Upper lobe of right lung (tissue), 1 donor: ENCODE results near the gene MAPKAP1. TPM values are rescaled to one million over a fixed set of nuclear protein-coding genes. Genes with fewer than 3 reads are reported as not detected.

Experiments used
- ATAC-seq: fragments of 200-7000 bp; cut with Tn5 transposase; one replicate; pipeline ENCODE4 v1.9.1; 2020; ENCODE audit warnings: mild to moderate bottlenecking, moderate library complexity
- DNase-seq: peaks from one replicate; pipeline ENCODE4 v3.0.0-alpha.2; 2020
- H3K27ac ChIP-seq: fragments of 200-600 bp; one replicate; pipeline ENCODE4 v1.8.0; 2022
- H3K27me3 ChIP-seq: fragments of 200-600 bp; one replicate; pipeline ENCODE4 v1.8.0; 2022; ENCODE audit warnings: mild to moderate bottlenecking
- H3K36me3 ChIP-seq: fragments of 200-600 bp; one replicate; pipeline ENCODE4 v1.8.0; 2022
- H3K4me1 ChIP-seq: fragments of 200-600 bp; one replicate; pipeline ENCODE4 v1.8.0; 2022
- H3K4me3 ChIP-seq: fragments of 200-600 bp; one replicate; pipeline ENCODE4 v1.8.0; 2022; ENCODE audit warnings: mild to moderate bottlenecking
- H3K9me3 ChIP-seq: fragments of 200-600 bp; one replicate; pipeline ENCODE4 v1.8.0; 2022
- intact Hi-C: fragments of 100-400 bp; cut with DNase I; formaldehyde crosslinking; loops from one replicate; pipeline ENCODE4 v1.11.0; 2022
- total RNA-seq: library from RNA; stranded (reverse); fragmentation: NEBNext Ultra II Directional; extraction: Animal tissue kit (Norgen Biotek cat#: 25700); gene quantifications from one replicate; pipeline ENCODE4 v1.2.1, GENCODE V29; 2021
- TF ChIP-seq, protein P1 (sequence below): fragments of 200-600 bp; IDR thresholded peaks from one replicate; pipeline ENCODE4 v1.8.0; 2022; ENCODE audit warnings: antibody characterized with exemption
- donor health status: DM: no; HTN: yes; CAD: no; lungs with severe emphysema.

The MAPKAP1 gene
- total RNA-seq, 1 donor from 2014 or later = 76.8 TPM

DNA sequence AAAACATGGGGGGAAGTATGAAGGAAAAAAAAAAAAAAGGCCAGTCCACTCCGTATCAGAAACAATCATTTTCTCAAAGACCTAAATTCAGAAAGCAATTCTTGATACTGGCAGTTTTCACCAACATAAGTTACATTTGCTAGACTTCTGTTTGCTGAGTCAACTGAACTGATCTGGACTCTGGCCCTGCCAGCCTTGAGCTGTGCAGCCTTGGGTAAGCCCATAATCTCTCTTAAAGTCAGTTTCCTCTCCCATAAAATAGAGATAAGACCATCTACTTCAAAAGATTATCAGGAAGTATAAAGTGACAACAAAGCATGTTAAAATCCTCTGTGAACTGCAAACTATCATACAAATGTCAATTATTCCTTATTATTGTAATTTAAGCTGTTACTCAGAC lies 106.8 kb downstream of the MAPKAP1 start:
- ATAC-seq = no peak
- intact Hi-C loops = no loop called here
- no peak for DNase-seq
- no peak overlapping the region for H3K27ac ChIP-seq
- TF ChIP-seq, protein P1, sequence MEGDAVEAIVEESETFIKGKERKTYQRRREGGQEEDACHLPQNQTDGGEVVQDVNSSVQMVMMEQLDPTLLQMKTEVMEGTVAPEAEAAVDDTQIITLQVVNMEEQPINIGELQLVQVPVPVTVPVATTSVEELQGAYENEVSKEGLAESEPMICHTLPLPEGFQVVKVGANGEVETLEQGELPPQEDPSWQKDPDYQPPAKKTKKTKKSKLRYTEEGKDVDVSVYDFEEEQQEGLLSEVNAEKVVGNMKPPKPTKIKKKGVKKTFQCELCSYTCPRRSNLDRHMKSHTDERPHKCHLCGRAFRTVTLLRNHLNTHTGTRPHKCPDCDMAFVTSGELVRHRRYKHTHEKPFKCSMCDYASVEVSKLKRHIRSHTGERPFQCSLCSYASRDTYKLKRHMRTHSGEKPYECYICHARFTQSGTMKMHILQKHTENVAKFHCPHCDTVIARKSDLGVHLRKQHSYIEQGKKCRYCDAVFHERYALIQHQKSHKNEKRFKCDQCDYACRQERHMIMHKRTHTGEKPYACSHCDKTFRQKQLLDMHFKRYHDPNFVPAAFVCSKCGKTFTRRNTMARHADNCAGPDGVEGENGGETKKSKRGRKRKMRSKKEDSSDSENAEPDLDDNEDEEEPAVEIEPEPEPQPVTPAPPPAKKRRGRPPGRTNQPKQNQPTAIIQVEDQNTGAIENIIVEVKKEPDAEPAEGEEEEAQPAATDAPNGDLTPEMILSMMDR = no peak
- H3K9me3 ChIP-seq = no peaks in the 10 kb centered on the region
- H3K27me3 ChIP-seq = no peaks in the 10 kb centered on the region
- no peaks in the 10 kb centered on the region for H3K36me3 ChIP-seq
- H3K4me1 ChIP-seq = no peaks in the 10 kb centered on the region
- no peak overlapping the region for H3K4me3 ChIP-seq

DNA sequence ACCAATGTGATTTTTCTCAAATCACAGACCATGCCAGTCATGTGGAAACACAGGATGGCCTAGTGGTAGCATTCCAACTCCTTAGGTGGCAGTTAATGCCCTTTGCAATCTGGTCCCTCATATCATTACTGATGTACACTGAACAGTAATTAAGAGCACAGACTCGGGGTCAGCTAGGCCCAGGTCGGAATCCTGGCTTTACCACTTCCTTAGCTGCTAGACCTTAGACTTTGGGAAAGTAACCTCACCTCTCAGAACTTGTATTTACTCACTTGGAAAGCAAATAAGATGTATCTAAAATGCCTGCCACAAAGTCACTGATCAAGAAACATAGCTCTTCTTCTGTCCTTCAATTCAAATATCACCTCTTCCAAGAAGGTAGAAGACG lies 112.8 kb downstream of the MAPKAP1 start:
- H3K4me1 ChIP-seq = peaks cover 8% of the 10 kb centered on the region
- no peaks in the 10 kb centered on the region for H3K27me3 ChIP-seq
- H3K27ac ChIP-seq = no peak overlapping the region
- ATAC-seq = no peak
- intact Hi-C loops = no loop called here
- no peak overlapping the region for H3K4me3 ChIP-seq
- TF ChIP-seq, protein P1 = no peak
- no peaks in the 10 kb centered on the region for H3K36me3 ChIP-seq
- no peak for DNase-seq
- no peaks in the 10 kb centered on the region for H3K9me3 ChIP-seq

DNA sequence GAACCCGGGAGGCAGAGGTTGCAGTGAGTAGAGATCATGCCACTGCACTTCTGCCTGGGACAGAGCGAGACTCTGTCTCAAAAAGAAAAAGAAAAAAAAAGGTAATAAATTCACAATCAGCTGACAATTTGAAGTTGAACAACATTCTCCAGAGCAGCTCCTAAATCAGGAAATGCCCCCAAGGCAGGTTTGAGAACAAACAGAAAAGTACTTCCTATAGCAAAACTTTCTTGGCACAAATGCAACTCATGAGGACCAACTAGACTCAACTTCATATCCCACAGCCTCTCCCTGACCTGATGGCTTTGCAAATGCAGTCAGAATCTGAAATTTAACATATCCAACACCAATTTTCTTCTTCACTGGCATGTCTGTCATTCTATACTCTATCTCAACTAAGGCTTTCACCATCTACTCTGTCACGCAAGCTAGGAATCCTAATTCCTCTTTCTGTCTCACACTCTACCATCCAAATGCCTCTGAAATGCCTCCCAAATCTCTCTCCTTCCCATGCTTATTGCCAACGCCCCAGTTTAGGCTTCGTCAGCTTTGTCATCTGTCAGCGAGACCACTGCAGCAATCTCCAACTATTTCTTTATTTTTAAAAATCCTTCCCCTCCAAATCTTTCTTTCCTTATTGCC lies 113.3 kb downstream of the MAPKAP1 start:
- peaks cover 8% of the 10 kb centered on the region for H3K4me1 ChIP-seq
- H3K4me3 ChIP-seq = no peak overlapping the region
- H3K9me3 ChIP-seq = no peaks in the 10 kb centered on the region
- ATAC-seq = peak; percentile 58
- TF ChIP-seq, protein P1 = no peak
- H3K27ac ChIP-seq = no peak overlapping the region
- intact Hi-C loops = no loop called here
- H3K27me3 ChIP-seq = no peaks in the 10 kb centered on the region
- no peaks in the 10 kb centered on the region for H3K36me3 ChIP-seq
- no peak for DNase-seq

DNA sequence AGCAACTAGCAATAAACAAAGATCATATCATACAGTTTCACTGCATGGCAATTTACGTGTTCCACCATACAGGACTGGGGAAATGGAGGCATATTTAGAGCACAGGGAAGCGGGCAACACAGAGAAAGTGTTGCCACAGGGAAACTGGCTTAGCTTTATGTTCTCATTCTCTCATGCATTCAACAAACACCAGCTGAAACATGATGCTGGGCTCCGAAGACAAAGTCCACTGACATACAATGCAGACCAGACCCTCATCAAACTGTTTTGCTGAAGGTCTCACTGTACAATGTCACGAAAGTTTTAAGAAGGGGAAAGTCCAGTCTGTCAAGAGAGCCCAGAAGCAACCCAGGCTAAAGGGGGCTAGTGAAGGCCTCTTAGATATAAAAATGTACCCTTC lies 115.1 kb downstream of the MAPKAP1 start:
- no peaks in the 10 kb centered on the region for H3K27me3 ChIP-seq
- intact Hi-C loops = no loop called here
- TF ChIP-seq, protein P1 = no peak
- H3K4me1 ChIP-seq = peaks cover 8% of the 10 kb centered on the region
- H3K27ac ChIP-seq = no peak overlapping the region
- DNase-seq = no peak
- no peak for ATAC-seq
- no peaks in the 10 kb centered on the region for H3K36me3 ChIP-seq
- H3K4me3 ChIP-seq = no peak overlapping the region
- no peaks in the 10 kb centered on the region for H3K9me3 ChIP-seq

DNA sequence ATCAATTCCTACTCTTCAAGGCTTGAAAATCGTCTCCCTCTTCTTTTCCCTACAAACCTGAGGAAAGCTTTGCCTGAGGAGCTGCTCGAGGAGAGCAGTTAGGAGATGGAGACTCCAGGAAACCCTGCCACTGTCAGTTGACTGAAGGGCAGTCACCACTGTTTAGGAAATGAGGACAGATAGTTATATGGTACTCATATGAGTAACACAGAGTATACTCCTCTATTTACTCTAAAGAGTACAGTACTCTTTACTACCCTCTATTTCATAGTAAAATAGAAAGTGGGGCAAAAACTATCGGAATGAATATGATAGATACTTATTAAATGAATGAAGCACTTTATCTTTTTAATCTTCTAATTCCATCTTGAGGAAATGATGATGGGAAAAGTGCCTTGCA lies 115.8 kb downstream of the MAPKAP1 start:
- no peak for ATAC-seq

More for the DNA sequence above, 115.8 kb downstream of the MAPKAP1 start:
- Histone ChIP-seq H3K4me3 (no peak overlapping the region), H3K27ac (no peak overlapping the region), H3K27me3 (no peaks in the 10 kb centered on the region), H3K9me3 (no peaks in the 10 kb centered on the region), H3K4me1 (peaks cover 8% of the 10 kb centered on the region), H3K36me3 (no peaks in the 10 kb centered on the region)
- TF ChIP-seq, protein P1 = no peak
- no peak for DNase-seq
- intact Hi-C loops = no loop called here
